ENCODE measurements around the gene MALRD1.

Gene MALRD1

GRCh38 chr10:19579761-19580545 lies 531.4 kb downstream of the MALRD1 start:
- DNase-seq, result no peak

DNA sequence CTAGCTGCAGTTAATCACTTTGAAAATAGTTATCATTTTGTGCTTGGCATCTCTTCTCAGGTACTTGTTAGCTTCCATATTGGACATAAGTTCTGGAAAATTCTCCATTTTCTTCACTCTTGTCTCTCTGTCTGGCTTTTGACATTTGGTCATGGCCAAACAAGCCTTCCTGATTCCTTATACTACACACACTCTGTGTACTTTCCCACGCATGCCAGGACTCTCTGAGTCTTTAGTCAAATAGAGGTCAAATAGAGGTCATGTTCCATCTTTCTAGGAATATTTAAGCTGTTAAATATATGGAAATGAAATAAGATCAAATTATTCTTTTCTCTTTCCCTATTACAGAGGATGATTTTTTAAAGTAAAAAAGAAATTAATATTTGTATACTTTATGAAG lies 532.1 kb downstream of the MALRD1 start:
- DNase-seq, result no peak

GRCh38 chr10:19588608-19589007 lies 540.0 kb downstream of the MALRD1 start:
- no peak for DNase-seq

GRCh38 chr10:19592276-19592675 lies 543.7 kb downstream of the MALRD1 start:
- no peak for DNase-seq

DNA sequence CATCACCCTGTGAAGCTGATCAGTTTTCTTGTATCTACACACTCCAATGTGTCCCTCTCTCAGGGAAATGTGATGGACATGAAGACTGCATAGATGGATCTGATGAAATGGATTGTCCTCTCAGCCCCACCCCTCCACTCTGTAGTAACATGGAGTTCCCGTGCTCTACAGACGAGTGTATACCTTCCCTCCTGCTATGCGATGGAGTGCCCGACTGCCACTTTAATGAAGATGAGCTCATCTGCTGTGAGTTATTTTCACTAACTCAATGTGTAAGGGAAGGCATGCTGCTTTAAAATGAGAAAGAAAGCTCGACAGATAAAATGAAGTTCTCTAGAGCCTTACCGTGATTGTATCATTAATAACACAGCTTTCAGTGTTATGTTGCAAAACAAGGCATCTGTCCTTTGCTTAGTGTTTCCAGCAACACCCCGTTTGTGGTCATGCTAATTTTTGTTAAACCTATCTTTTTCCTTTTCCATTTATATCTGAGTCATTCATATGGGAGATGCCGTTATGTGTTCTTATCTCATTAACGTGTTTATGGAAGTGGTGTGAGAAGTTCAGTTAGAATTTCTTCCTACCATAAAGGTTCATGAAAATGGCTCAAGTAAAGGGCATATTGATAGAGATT lies 546.7 kb downstream of the MALRD1 start:
- DNase-seq, result no peak

DNA sequence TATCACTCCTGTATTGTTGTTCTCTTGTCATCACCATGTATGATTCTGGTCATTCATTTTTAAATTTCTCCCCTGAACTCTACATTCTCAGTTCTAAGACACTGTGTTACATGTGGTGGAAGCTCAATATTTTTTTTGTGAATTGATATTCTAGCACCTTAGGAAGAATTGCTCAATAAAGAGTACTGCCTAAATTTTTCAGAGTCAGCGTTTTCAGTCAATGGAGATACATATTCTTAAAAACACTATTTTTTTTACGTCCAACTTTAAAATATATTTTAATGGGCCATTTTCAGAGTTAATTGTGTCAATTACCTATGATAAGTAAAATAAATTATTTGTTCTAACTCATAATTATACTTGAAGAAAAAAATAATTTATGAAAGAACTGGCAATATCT lies 557.2 kb downstream of the MALRD1 start:
- DNase-seq, result no peak

GRCh38 chr10:19606968-19607367 lies 558.4 kb downstream of the MALRD1 start:
- no peak for DNase-seq

GRCh38 chr10:19611775-19612174 lies 563.2 kb downstream of the MALRD1 start:
- DNase-seq, result no peak

DNA sequence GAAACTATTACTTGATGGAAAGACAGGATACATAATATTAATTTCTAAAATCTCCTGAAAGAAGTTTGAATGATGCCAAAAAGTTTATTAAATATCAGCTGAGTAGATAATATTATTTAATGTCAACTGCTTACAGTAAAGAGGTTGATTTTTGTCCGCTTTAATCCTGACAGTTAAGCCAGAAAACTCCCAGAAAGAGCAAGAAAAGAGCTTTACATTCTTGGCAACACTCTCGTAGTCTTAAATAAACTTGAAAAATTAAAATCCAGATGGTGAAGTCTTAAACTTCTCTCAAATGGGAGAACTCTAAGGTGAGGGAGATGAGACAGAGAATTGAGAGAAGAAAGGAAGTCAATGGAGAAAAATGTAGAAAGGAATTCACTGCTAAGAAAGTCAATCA lies 568.4 kb downstream of the MALRD1 start:
- no peak for DNase-seq

DNA sequence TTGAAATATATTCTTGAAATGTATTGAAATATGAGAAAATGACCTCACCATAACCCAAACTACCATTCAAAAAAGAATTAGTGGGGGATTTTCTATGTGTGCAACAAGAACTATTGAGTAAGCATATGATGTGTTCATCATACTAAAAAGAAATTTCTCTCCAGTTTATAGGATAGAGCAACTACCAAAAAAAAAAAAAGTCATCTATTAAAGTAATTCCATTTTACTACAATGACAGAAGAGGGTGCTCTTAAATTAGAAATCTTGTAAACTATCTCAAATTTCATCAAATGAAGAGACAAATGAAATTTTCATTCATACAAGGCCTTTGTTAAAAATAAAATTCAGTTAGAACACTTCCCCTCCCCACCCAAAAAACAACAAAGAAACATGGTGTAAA lies 572.2 kb downstream of the MALRD1 start:
- no peak for DNase-seq

GRCh38 chr10:19623321-19623720 lies 574.7 kb downstream of the MALRD1 start:
- DNase-seq, result no peak

DNA sequence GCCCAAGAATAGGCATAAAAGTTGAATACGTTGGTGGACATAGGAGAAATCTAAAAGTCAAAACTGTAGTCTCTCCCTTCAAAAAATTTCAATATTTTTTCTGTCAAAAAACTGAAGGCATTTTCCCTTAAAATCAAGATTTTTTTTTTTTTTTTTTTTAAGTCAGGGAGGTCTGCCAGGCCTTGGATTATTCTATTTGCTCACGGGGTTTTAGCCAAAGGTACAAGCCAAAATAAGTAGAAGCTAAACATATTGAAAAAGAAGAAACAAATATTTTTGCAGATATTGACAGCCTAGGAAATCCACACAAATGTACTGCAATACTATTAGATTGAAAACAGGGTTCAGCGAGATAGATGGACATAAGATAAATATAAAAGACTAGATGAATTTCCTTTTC lies 577.6 kb downstream of the MALRD1 start:
- DNase-seq, result no peak

DNA sequence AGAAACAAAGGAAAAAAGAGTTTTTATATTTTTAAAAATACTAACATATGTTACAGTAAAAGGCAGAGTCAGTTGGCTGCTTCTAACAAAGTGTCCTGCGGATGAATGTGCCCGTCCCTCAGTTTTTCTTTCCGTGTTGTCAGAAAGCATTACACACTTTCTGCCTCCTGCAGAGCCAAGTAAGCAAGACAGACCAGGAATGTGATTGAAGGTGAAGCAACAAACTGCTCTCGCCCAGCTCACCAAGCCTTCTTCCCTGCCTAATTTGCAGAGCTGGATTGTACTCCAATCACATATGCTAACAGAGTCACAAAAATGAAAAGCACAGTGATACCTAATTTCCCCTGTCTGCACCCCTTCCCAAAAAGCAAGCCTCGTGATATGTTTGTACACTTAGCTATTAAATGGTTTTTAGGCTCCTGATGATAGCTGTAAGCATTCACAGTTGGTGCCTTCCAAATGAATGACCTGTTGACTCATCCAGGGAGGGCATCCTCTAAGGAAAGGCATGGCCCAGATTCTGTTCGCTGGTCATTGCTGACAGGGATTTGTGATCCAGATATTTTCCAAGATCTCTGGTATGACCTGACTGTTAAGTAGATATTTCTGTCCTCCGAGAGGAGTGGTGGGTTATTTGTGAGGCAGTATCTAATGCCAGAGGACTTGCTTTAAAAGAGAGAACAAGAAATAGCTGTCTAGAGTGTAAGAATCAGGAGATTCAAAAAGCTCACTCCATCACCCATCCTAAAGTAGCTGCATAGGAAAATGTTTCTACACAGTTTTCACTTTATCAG lies 580.4 kb downstream of the MALRD1 start:
- no peak for DNase-seq

DNA sequence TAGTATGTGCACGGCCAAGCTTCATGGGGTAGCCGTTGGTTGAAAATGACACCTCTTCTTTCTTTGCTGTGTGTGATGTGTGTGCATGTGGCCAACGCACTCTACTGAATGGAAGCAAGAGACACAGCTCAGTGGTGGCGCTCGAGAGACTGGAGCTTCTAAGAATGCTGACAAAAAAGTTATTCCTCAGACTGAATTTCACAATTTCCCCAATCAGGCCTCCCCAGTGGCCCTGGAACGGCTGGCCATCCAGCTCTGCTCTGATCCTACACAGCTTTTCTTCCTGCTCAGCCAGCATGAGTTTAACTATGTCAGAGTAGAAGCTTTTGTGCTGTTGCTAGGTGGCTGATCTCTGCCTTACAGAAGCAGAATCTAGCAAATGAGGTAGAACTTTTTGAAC lies 581.0 kb downstream of the MALRD1 start:
- DNase-seq, result no peak

- DNase-seq, result no peak
Measured at GRCh38 chr10:19634163-19634562, 585.6 kb downstream of the MALRD1 start.

GRCh38 chr10:19638182-19638895 lies 589.7 kb downstream of the MALRD1 start:
- DNase-seq, result no peak

DNA sequence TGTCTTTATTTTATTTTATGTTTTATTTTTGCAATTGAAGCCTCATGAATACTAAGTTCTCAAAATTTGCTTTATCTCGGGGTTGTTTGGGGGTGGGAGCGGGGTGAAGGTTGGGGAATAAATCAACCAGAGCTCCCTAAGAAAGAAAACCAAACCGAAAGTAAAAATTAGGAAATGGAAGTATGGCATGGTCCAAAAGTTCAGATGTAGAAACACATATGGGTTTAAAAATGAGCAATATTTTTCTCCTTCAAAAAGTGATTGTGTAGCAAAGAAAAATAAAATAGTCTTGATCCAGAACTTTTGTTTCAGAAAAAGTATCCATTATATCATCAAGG lies 590.3 kb downstream of the MALRD1 start:
- no peak for DNase-seq

GRCh38 chr10:19640566-19641263 lies 592.1 kb downstream of the MALRD1 start:
- no peak for DNase-seq

GRCh38 chr10:19651549-19651948 lies 602.9 kb downstream of the MALRD1 start:
- DNase-seq, result no peak

GRCh38 chr10:19652750-19653149 lies 604.1 kb downstream of the MALRD1 start:
- no peak for DNase-seq

- DNase-seq, result no peak
Measured at GRCh38 chr10:19653931-19654330, 605.3 kb downstream of the MALRD1 start.

- DNase-seq, result no peak
Measured at GRCh38 chr10:19654576-19654975, 606.0 kb downstream of the MALRD1 start.
